SK-N-MC (cell line): ENCODE results near the gene CHAF1B.

Source experiments
- EZH2 ChIP-seq: fragments of 200-600 bp; sonication (generic); IDR thresholded peaks from one replicate; pipeline ENCODE4 v1.6.1; 2017; ENCODE audit warnings: antibody characterized with exemption
- POLR2AphosphoS5 ChIP-seq: IDR thresholded peaks from 2 replicates; pipeline ENCODE4 v1.6.1; 2012; ENCODE audit warnings: mild to moderate bottlenecking, low read depth, low read length, borderline replicate concordance

DNA sequence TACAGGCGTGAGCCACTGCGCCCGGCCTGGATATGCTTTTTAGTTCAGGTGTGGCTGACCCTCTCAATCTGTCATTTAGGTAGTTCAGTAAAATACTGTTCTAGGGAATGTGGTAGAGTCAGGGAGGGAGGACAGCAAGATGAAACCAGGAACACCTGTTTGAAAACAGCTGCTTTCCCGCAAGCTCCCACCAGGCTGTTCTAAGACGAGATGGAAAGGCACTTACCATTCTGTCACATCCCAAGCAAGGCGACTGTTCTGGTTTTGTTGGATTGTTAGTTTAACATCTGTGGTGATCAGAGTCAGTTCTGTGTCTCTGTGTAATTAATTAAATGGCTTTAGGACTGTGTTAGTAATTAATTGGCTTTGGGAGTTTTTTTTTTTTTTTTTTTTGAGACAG lies 2.9 kb downstream of the CHAF1B start:
- no peak for TF ChIP-seq EZH2
- no peak for TF ChIP-seq POLR2AphosphoS5
